Astrocyte (in vitro differentiated cells and primary cell): Measurements from ENCODE around the gene PUM2.

Source experiments
- EZH2 ChIP-seq: IDR thresholded peaks from 2 replicates; pipeline ENCODE4 v1.6.1; 2012; ENCODE audit warnings: mild to moderate bottlenecking, low read length, inconsistent platforms; ENCODE audit not compliant: insufficient read depth
- TF ChIP-seq, protein P1 (sequence below): IDR thresholded peaks from 2 replicates; pipeline ENCODE4 v1.5.1; 2011; ENCODE audit warnings: low read depth, mild to moderate bottlenecking, inconsistent platforms, low read length, moderate library complexity; ENCODE audit not compliant: insufficient read depth

DNA sequence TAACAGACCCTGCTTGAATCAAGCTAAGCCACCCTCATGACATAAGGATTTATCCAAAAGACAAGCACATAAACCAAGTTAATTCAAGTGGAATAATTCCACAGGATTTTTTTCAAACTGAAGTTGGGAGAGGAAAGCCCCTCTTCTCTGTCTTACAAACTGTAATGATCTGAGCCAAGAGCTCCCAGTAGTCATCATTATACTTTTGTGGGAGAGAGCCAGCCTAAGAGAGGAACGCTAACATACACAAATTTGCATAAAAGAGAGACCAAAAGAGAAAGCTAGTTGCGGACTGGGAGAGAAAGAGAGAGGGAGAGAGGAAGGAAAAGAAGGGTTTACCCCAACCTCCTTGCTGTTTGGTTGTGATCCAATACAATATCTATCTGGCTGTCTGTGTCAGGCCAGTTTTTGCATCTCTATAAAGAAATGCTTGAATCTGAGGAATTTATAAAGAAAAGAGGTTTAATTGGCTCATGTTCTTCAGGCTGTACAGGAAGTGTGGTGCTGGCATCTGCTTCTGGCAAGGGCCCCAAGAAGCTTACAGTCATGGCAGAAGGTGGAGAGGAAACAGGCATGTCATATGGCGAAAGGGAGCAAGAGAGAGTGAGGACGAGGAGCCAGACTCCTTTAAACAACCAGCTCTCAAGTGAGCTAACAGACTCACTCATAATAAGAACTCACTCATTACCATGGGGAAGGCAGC, 20.8 kb upstream of the PUM2 start:
- TF ChIP-seq, protein P1, sequence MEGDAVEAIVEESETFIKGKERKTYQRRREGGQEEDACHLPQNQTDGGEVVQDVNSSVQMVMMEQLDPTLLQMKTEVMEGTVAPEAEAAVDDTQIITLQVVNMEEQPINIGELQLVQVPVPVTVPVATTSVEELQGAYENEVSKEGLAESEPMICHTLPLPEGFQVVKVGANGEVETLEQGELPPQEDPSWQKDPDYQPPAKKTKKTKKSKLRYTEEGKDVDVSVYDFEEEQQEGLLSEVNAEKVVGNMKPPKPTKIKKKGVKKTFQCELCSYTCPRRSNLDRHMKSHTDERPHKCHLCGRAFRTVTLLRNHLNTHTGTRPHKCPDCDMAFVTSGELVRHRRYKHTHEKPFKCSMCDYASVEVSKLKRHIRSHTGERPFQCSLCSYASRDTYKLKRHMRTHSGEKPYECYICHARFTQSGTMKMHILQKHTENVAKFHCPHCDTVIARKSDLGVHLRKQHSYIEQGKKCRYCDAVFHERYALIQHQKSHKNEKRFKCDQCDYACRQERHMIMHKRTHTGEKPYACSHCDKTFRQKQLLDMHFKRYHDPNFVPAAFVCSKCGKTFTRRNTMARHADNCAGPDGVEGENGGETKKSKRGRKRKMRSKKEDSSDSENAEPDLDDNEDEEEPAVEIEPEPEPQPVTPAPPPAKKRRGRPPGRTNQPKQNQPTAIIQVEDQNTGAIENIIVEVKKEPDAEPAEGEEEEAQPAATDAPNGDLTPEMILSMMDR: no peak
- no peak for TF ChIP-seq EZH2
